Measurements from ENCODE around the gene SLC50A1.

The SLC50A1 gene

DNA sequence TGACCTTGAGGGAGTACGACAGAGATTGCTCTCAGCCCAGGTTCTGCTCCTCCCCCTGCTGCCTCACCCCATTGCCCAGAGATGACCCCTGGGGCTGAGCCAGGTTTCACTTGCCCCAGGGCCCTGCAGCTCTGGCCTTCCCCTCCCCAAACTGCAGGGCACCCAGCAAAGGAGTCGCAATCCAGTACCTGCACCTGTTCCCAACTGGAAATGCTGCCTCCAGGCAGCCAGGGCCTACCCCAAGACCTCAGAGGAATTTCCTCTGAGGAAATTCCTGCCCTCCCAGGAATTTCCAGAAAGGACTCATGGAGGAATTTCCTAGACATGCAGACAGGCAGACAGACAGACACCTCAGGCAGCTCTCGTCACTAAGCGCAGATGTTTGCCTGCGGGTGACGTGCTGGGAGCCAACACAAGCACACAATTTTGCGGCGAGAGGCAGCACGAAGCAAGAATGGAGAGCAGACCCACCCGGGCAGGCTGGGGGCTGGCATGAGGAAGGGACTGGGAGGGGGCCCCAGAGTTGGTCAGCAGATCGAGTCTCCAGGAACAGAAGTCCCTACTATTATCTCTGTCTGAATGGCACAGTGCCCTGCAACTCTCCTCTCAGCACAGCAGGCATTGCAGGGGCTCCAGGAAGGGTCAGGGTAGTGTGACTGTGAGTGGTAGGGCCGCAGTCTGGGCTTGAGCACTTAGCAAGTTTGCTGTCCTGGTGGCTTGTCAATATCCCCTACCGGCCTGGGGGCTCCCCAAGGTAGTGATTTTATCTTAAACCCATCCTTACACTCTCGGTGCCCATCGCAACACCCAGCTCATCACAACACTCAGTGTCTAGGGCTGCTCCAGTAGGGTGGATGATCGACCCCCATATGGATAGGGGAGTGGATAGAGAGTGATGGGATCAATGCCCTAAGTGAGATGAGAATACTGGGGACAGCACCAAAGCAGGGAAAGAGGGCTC is 10.9 kb upstream of the SLC50A1 start:
- no peak for TF ChIP-seq CTCF (IDR thresholded peaks at IDR 0.05; ENCODE audit: low read depth, low read length)
- peak; percentile 35 to 45 for DNase-seq (ENCODE audit: low read depth in 2 of 2)
- H3K4me3 ChIP-seq (replicated peaks in 1 of 2; ENCODE audit: low read depth in 2 of 2, low read length in 2 of 2) = no peak overlapping the region

DNA sequence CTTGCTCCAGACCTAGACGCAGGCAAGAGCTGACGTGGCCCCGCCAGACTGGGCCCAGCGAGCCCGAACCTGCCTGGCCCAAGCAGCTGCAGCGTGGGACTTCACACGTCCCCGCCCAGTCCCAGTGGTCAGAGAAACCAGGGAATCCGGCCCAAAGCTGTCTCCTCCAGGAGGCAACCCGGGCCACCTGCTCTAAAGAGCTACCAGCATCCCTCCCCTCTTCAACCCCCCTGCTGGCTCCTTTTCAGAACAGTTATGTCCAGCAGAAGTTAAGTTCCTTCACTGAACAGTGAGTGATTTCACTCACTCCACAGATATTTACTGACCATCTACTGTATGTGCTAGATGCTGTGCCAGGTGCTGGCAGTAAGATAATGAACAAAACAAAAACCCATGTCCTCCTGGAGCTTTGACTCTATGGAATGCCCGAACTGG is 10.1 kb upstream of the SLC50A1 start:
- no peak for TF ChIP-seq CTCF (IDR thresholded peaks at IDR 0.05; ENCODE audit: low read depth, low read length)
- H3K4me3 ChIP-seq (replicated peaks in 1 of 2; ENCODE audit: low read depth in 2 of 2, low read length in 2 of 2) = no peak overlapping the region
- DNase-seq (ENCODE audit: low read depth in 2 of 2) = no peak

DNA sequence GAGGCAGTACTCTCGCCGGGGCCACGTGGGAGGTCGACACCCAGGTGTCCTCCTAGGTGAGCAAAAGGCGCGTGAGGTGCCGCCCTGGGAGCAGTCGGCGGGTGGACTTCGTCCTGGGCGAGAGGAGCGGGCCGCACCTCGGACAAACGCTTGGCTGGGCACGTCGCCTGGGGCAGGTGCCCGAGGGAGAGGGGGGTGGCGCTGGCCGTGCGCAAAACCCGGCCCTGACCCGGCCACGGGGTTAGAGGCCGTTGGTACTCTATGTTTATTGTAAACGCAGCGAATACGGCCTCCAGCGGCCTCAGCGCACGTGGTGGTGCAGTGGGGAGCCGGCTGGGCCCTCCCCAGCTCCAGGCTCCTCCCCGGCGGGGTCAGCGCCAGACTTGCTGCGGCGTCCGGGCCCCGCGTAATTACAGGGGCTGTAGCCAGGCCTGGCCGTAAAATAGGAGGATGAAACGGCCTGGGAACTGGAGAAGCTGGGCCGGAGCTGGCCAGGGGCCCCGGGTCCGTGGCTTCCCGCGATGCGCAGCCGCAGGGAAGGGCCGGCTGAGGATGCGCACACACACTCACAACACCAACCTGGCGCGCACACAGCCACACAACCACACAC is 9.6 kb upstream of the SLC50A1 start:
- DNase-seq (ENCODE audit: low read depth in 2 of 2) = peak; percentile 13 to 57
- no peak for TF ChIP-seq CTCF (IDR thresholded peaks at IDR 0.05; ENCODE audit: low read depth, low read length)
- peak overlapping the region; percentile 23 to 55 for H3K4me3 ChIP-seq (replicated peaks in 1 of 2; ENCODE audit: low read depth in 2 of 2, low read length in 2 of 2)

GRCh38 chr1:155126556-155127104 is 9.0 kb upstream of the SLC50A1 start:
- peak overlapping the region; percentile 23 to 55 for H3K4me3 ChIP-seq (replicated peaks in 1 of 2; ENCODE audit: low read depth in 2 of 2, low read length in 2 of 2)
- peak in 1 of 2 donors; percentile 26 for DNase-seq (ENCODE audit: low read depth in 2 of 2)
- TF ChIP-seq CTCF (IDR thresholded peaks at IDR 0.05; ENCODE audit: low read depth, low read length) = no peak

GRCh38 chr1:155127105-155127966 is 8.3 kb upstream of the SLC50A1 start, which contains the start of gene EFNA1:
Gene EFNA1 (plus strand): TSS chr1:155127876. CDS start chr1:155127978, 102 bp downstream.
- peak; percentile 75 to 81 for DNase-seq (ENCODE audit: low read depth in 2 of 2)
- H3K4me3 ChIP-seq (replicated peaks in 1 of 2; ENCODE audit: low read depth in 2 of 2, low read length in 2 of 2) = peak within 1 kb of the TSS; percentile 55 to 75
- TF ChIP-seq CTCF (IDR thresholded peaks at IDR 0.05; ENCODE audit: low read depth, low read length) = no peak

Data from cardiac fibroblast (primary cell).